ENCODE measurements around the gene RAE1.

RAE1 gene

DNA sequence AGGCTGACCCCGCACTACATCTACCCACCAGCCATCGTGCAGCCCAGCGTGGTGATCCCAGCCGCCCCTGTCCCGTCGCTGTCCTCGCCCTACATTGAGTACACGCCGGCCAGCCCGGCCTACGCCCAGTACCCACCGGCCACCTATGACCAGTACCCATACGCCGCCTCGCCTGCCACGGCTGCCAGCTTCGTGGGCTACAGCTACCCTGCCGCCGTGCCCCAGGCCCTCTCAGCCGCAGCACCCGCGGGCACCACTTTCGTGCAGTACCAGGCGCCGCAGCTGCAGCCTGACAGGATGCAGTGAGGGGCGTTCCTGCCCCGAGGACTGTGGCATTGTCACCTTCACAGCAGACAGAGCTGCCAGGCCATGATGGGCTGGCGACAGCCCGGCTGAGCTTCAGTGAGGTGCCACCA lies 56.5 kb downstream of the RAE1 start:
- Histone ChIP-seq H3K27me3 (replicated peaks; ENCODE audit: control insufficient read depth, insufficient read depth, low read length) (no peaks in the 10 kb centered on the region), H3K4me3 (replicated peaks; ENCODE audit: low read depth, low read length) (no peak overlapping the region), H3K36me3 (ENCODE audit: control insufficient read depth, insufficient read depth, low read length) (peaks cover 50% of the 10 kb centered on the region)
- TF ChIP-seq, protein P1, sequence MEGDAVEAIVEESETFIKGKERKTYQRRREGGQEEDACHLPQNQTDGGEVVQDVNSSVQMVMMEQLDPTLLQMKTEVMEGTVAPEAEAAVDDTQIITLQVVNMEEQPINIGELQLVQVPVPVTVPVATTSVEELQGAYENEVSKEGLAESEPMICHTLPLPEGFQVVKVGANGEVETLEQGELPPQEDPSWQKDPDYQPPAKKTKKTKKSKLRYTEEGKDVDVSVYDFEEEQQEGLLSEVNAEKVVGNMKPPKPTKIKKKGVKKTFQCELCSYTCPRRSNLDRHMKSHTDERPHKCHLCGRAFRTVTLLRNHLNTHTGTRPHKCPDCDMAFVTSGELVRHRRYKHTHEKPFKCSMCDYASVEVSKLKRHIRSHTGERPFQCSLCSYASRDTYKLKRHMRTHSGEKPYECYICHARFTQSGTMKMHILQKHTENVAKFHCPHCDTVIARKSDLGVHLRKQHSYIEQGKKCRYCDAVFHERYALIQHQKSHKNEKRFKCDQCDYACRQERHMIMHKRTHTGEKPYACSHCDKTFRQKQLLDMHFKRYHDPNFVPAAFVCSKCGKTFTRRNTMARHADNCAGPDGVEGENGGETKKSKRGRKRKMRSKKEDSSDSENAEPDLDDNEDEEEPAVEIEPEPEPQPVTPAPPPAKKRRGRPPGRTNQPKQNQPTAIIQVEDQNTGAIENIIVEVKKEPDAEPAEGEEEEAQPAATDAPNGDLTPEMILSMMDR (IDR thresholded peaks at IDR 0.05; ENCODE audit: insufficient read depth, low read length, poor library complexity, severe bottlenecking) = no peak
- no peak for DNase-seq (ENCODE audit: extremely low read depth, insufficient read length)

DNA sequence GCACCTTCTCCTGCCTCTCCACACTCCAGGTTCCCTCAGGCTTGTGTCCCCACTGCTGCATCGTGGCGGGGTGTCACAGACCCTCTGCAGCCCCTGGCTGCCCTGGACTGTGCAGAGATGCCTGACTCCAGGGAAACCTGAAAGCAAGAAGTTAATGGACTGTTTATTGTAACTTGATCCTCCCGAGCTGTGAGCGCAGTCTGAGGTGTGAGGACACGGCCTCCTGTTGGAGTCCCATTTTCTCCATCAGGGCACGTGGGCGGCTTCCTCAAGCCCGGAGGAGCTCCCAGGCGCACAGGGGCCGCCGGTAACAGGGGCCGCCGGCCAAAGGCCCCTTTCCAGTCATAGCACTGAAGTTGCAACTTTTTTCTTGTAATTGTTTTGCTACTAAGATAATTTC lies 57.1 kb downstream of the RAE1 start:
- no peaks in the 10 kb centered on the region for H3K27me3 ChIP-seq (replicated peaks; ENCODE audit: control insufficient read depth, insufficient read depth, low read length)
- no peak overlapping the region for H3K4me3 ChIP-seq (replicated peaks; ENCODE audit: low read depth, low read length)
- peaks cover 46% of the 10 kb centered on the region for H3K36me3 ChIP-seq (ENCODE audit: control insufficient read depth, insufficient read depth, low read length)
- TF ChIP-seq, protein P1 (IDR thresholded peaks at IDR 0.05; ENCODE audit: insufficient read depth, low read length, poor library complexity, severe bottlenecking) = no peak
- DNase-seq (ENCODE audit: extremely low read depth, insufficient read length) = no peak

DNA sequence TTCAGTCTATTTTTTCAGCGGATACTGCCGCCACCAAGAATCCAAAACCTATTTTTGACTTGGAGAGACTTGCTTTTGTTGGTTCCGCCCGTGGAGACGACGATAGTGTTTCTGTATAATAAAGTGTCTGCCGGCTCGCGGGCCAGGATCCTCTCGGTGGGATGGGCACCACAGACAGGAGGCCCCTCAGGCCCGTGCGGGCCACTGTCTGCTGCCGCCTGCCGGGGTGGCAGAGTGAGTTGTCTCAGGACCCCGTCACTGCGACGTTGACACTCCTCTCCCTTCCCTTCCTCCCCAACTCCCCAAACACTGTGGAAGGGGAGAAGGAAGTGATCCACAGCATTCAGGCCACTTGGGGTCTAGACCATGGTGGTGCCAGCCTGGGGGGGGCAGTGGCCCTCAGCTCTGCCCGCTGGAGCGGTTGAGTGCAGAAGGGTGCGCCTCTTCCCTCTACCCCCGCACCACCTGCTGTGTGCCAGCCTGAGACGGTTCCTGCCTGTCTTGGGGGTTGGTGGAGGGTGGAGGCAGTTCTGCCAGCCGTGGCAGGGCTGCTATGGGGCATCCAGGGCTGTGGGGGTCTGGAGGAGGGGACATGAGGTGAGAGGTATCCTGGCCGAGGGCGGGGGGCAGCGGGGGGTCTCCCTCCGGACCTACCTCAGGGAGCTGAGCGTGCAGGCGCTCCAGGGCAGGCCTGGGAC lies 57.6 kb downstream of the RAE1 start:
- no peak overlapping the region for H3K4me3 ChIP-seq (replicated peaks; ENCODE audit: low read depth, low read length)
- no peak for DNase-seq (ENCODE audit: extremely low read depth, insufficient read length)
- peaks cover 43% of the 10 kb centered on the region for H3K36me3 ChIP-seq (ENCODE audit: control insufficient read depth, insufficient read depth, low read length)
- no peaks in the 10 kb centered on the region for H3K27me3 ChIP-seq (replicated peaks; ENCODE audit: control insufficient read depth, insufficient read depth, low read length)
- TF ChIP-seq, protein P1 (IDR thresholded peaks at IDR 0.05; ENCODE audit: insufficient read depth, low read length, poor library complexity, severe bottlenecking) = no peak

- TF ChIP-seq, protein P1 (IDR thresholded peaks at IDR 0.05; ENCODE audit: insufficient read depth, low read length, poor library complexity, severe bottlenecking) = no peak
- no peak for DNase-seq (ENCODE audit: extremely low read depth, insufficient read length)
- Histone ChIP-seq H3K36me3 (ENCODE audit: control insufficient read depth, insufficient read depth, low read length) (peaks cover 42% of the 10 kb centered on the region), H3K27me3 (replicated peaks; ENCODE audit: control insufficient read depth, insufficient read depth, low read length) (no peaks in the 10 kb centered on the region), H3K4me3 (replicated peaks; ENCODE audit: low read depth, low read length) (no peak overlapping the region)
Observed at GRCh38 chr20:57409316-57409671, 58.2 kb downstream of the RAE1 start.

- Histone ChIP-seq H3K4me3 (replicated peaks; ENCODE audit: low read depth, low read length) (no peak overlapping the region), H3K27me3 (replicated peaks; ENCODE audit: control insufficient read depth, insufficient read depth, low read length) (no peaks in the 10 kb centered on the region), H3K36me3 (ENCODE audit: control insufficient read depth, insufficient read depth, low read length) (peaks cover 36% of the 10 kb centered on the region)
- TF ChIP-seq, protein P1 (IDR thresholded peaks at IDR 0.05; ENCODE audit: insufficient read depth, low read length, poor library complexity, severe bottlenecking) = no peak
- no peak for DNase-seq (ENCODE audit: extremely low read depth, insufficient read length)
Observed at GRCh38 chr20:57409672-57410397, 58.8 kb downstream of the RAE1 start.
